Hypothalamus (tissue), 51 donors: Measurements from ENCODE around the gene LYL1.
A peak's percentile ranks its signal among the peaks of the same experiment; 100 is the strongest.

Experiments
- DNase-seq, 51 donors: peaks; one replicate each; lab custom pipeline; 2025; lab: John Stamatoyannopoulos, UW

The LYL1 gene

DNA sequence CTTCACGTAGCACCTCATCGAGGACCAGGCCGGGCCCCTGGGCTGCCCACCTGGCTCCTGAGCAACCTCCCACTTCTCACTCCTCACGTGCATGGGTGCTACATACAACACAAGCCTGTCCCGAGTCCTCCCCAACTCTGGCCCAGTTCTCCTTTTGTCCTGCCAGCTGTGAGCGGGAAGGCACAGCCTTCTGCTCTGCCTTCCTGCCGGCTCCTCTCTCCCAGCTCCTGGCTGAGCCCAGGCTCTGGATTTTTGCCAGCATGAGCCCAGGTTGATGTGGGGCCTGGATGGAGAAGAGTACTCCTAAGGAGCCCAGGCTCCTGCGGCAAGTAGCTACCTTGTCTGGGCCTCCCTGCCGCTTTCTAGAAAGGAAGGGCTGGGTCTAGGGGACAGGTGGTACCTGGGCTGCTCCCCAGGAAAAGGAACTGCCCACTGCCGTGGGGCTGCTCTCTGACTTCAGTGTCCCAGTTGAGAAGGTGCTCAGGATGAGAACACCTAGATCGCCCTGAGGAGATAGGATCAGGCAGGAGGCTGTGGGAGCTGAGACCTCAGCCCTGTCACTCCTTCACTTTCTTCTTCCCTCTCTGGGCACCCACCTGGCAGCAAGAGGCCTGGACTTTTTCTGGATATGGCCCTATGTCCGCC is 23.6 kb downstream of the LYL1 start:
- peak in 5 of 51 donors; percentile 17 to 34 (median 21) for DNase-seq

GRCh38 chr19:13078381-13078780 is 24.3 kb downstream of the LYL1 start:
- peak in 1 of 51 donors; percentile 18 for DNase-seq

DNA sequence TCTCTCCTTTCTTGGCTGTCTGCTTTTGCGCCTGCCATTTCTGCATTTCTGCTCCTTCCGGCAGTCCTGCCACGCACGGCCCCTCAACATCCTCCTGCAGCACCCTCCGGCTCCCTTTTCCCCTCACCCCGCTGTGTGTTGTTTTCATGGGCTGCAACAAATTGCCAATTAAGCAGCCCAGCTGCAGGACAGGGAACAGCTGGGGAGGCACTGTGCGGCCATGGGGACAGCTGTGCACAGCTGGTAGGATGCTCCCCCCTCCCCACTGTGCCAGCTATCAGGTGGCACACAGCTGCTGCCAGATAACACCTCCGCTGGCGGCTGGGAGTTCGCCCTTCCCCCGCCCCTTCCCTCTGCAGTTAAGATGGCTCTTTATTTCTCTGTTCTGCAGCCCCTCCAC is 25.4 kb downstream of the LYL1 start:
- peak in 28 of 51 donors; percentile 30 to 78 (median 52) for DNase-seq

GRCh38 chr19:13076787-13077186 is 25.9 kb downstream of the LYL1 start:
- DNase-seq, result peak in 21 of 51 donors; percentile 15 to 66 (median 43)

DNA sequence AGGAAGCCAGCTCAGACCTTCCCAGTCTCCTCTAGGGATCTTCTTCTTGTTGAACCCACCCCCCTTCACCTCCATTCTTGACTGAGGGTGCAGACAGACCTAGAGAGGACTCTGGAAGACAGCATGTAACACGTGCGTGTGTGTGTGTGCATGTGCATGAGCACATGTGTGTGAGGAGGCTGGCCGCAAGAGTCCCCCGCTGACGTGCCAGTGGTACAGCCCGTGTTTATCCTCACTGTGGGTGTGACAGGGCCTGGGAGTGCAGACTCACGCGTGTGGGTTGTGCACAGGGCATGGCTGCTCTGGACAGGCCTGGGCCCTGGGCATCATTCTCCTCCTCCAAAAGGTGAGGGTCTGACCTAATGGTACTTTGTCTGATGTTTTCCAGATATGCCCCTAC is 26.3 kb downstream of the LYL1 start:
- DNase-seq, result peak in 2 of 51 donors; percentile 25 to 30

DNA sequence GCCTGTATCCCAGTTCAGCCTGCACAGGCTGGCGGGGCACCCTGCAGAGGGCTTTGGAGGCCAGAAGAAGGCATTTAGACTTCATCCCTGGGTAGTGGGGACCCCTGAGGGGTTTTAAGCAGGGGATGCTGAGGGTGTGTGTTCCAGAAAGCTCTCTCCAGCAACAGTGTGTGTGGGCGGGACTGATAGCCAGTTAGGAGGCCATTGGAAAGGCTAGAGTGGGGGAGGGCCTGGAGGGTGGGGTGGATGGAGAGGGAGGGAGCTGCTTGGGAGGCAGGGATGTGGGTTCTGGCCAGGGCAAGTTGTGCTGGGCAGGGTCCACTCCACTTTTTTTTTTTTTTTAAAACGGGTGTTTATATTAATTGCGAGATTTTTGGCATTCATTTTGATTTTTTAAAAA is 28.3 kb downstream of the LYL1 start:
- peak in 1 of 51 donors; percentile 36 for DNase-seq

GRCh38 chr19:13073263-13073662 is 29.4 kb downstream of the LYL1 start:
- DNase-seq, result no peak

GRCh38 chr19:13072188-13072908 is 30.3 kb downstream of the LYL1 start:
- peak in 49 of 51 donors; percentile 30 to 98 (median 85) for DNase-seq

DNA sequence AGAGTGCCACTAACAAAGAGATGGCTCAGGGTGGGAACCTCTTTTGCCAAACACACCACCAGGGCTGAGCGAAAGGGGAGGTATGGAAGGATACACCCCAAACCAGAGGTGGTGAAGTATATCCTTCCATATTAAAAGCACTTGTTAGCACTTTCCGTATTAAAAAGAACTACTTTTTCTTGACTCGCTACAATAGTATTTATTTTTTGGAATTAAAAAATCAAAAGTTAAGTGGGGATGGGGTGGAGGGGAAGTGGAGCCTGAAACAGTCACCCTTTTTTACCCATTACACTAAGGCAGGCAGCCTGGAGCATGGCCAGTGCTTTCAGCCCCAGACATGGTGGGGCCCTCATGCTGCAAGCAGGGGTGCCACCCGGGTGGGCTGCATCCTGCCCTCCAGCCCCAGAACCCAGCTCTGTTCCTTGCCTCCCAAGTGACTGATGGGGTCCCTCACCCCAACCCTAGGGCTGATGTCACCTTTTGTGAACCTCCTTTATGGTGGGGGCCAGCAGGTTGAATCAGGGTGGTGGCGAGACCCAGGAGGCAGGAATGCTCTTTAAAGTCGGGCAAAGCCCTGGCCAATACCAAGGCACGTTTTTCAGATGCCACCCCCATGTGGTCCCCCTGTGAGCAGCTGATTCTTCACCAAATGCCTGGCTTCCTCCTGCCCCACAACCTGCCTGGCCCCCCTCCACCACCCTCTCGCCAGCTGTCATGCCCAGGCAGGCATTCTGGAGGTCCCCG is 31.0 kb downstream of the LYL1 start:
- peak in 2 of 51 donors; percentile 42 to 74 for DNase-seq

DNA sequence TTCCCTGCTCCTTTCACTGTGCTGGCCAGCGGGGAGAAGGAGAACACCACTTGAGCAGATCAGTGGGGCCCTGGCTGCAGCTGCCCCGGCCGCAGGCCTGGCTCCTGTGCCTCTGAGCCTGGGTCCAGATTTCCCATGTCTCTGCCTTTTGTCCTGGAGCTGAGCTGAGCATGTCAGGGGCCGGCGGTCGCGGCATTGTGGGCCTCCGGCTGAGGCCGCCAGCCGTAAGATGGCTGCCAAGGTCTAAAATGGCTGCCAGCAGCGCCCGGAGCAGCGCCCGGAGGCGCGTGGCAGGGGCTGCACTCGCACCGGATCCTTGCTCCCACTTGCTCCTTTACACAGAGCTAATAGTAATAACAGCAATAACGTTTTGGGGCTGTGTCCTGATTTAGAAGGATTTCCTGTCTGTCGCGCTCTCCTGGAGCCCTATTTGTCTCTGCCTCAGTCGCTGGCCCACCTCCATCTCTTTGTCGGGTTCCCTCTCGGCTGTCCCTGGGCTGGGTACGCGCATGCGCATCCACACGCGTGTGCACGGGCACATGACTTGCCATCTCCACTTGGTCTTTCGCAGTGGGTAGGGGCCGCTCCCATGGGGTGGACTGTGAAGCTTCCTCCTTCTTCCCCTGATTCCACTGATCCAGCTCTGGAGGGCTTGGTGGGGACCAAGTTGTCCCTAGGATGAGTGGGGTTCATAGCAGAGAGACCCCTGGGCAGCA is 32.1 kb downstream of the LYL1 start:
- DNase-seq, result peak in 36 of 51 donors; percentile 26 to 79 (median 64)

DNA sequence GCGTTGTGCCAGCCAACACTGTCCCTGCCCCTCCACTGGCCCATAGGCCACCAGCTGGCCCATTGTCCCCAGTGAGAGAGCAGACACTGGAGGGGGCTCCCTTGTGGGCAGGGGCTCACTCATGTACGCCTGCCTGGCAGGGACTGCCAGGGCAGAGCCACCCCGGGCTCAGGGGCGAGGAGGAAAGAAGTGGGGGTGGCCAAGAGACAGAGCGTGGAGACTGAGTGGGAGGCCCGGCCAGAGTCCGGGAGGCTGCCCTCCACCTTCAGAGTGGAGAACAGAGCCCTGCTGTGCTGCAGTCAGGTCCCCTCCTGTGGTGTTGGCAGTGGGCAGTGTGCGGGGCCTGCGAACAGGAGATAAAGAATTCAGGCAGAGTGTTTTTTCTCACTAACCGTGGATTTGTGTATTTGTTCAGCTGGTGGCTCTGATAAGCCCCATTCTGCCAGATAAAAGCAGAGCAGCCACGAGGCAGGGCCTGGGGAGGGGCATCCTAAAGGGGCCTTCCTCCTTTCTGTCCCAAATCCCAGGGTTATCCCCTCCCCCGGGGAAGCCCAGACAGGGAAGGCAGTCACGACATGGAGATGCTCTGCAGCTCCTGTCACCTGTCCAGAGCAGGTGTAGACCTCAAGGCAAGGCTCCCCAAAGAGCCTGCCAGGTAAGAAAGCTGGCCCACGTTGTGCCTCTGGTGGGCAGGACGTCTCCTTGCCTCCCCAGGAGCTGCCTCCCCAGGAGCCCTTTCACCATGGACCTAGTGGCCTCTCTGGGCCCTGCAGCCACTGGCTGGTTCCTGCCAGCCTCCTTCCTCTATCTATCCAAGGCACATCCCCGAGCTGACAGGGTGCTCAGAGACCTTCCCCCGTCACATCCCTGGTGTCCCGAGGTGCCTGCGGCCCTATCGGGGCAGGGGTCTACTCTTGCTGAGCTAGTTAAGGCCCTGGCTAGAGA is 33.0 kb downstream of the LYL1 start:
- DNase-seq, result peak in 4 of 51 donors; percentile 26 to 54 (median 32)

GRCh38 chr19:13068085-13068846 is 34.4 kb downstream of the LYL1 start:
- DNase-seq, result peak in 34 of 51 donors; percentile 14 to 84 (median 46)

- DNase-seq, result no peak
These were observed 35.5 kb downstream of the LYL1 start for GRCh38 chr19:13066933-13067807.

GRCh38 chr19:13066226-13066625 is 36.4 kb downstream of the LYL1 start:
- DNase-seq, result no peak

GRCh38 chr19:13064092-13064489 is 38.6 kb downstream of the LYL1 start:
- DNase-seq, result peak in 18 of 51 donors; percentile 15 to 72 (median 47)

DNA sequence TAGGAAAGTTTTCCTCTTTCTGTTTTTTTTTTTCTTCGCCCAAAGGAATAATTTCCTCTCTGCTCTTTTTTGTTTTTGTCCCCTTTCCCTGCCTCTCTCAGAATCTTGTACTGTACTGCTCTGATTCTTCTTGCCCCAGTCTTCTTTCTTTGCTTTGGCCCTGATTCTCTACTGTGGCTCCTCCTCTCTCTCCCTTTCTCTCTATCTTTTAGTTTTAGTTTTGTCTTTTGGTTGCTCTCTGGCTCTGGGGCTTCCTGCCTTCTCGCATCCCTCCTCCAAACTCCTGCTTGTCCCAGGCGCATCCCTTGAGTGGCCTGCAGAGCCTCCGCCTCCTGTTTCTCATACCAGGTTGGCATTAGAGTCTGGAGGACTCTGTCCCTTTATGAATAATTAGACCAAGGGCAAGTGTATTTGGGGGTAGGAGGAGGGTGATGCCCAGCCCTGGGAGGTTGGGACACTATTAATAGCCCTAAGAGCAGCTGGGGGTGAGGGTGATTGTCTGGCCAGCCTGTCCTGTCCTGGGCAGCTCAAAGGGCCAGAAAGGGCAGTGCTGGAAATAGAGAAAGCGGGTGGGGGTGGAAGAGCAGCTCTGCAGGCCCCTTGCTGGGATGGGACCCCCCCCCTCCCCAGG is 39.1 kb downstream of the LYL1 start:
- peak in 12 of 51 donors; percentile 27 to 72 (median 54) for DNase-seq

DNA sequence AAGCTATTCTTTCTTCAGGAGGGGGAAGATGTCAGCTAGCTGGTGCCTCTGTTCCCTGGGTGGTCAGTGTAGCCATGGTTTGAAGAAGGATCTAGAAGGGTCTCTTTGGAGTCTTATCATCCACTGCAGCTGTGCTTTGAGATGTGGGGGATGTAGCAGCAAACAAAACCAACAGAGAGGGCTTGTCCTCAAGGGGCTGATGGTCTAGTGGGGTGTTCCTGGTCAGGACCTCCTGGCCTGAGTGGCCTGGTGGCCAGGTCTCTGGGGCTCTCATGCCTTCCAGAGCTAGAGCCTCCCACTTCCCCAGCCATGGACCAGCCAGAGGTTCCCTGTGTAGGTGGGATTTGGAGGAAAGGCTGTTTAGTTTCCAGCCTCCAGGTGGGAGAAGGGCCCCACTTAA is 40.3 kb downstream of the LYL1 start:
- no peak for DNase-seq
